Measurements from ENCODE around the gene ST3GAL5. TPM values are rescaled to one million over a fixed set of nuclear protein-coding genes. Genes with fewer than 3 reads are reported as not detected.

The ST3GAL5 gene
- polyA plus RNA-seq, 4 donors: 12.5 to 19.7 (median 13.0) TPM

- no peak for DNase-seq (ENCODE audit: low read depth in 4 of 4, low spot score in 3 of 4)
Observed at GRCh38 chr2:85793584-85793983, 95.2 kb downstream of the ST3GAL5 start.

DNA sequence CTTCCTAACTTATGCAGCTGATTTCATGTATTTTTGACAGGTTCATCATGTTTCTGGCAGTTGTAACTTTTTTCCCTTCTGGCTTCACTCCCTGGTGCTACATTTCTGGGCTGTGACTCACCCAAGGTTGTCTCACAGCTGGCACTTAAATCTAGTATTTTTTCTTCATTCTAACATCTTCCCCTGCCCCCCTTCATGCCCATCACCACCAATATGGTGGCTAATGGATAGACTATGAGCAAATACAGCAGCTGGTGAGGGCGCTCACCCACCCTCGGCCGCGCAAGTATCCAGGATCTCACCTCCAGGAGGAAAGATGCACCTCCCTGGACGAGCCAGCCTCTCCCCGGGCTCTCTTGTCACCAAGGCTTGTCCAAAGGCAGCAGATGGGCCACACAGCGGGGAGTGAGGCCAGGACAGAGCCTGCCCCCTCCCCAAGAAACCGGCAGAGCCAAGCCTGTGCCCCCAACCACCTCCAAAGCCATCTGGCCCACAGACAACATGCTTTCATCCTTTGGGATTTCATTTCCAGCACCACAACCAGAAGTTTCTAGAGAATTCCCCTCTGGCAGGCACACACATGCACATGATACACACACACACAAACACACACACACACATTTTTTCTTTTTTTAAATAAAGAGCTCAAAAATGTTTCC lies 95.9 kb downstream of the ST3GAL5 start:
- no peak for DNase-seq (ENCODE audit: low read depth in 4 of 4, low spot score in 3 of 4)

DNA sequence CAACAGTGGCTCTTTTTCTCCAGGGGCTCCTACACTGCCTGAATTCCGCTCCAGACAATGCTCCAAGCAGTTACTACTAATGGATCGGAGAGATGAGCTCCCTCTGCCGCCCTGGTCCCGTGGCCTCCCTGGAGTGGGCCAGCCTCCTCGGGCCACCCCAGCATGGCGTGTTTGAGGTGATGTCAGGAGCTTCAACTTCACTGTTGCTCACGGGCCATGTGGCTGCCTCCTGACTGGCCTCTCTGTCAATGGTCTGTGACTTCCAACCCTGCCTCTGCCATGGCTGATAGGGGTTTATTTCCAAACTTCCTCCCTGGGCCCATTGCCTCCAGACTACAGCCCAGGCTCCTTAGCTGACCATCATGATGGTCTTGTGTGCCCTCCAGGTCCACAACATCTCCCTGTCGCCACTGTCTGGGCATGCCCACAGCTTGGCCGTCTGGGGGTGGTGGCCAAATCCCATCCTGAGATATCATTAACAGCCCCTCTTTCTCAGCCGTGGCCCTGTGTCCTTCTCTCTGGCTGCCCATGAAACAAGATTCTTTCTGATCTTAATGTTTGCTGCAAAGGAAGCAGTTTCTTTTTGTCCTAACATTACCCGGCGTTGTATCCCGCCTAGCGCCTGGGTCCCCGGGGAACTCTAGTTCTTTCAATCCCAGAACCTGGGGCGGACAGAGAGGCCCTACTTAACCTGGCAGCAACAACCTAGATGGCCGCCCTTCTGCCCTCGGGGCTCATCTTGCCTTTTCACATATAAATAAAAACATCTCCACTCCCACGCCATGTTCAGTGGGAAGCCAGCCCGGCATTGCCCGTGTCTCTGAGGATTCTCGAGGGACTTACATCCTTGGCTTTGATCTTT lies 96.9 kb downstream of the ST3GAL5 start:
- no peak for DNase-seq (ENCODE audit: low read depth in 4 of 4, low spot score in 3 of 4)

DNA sequence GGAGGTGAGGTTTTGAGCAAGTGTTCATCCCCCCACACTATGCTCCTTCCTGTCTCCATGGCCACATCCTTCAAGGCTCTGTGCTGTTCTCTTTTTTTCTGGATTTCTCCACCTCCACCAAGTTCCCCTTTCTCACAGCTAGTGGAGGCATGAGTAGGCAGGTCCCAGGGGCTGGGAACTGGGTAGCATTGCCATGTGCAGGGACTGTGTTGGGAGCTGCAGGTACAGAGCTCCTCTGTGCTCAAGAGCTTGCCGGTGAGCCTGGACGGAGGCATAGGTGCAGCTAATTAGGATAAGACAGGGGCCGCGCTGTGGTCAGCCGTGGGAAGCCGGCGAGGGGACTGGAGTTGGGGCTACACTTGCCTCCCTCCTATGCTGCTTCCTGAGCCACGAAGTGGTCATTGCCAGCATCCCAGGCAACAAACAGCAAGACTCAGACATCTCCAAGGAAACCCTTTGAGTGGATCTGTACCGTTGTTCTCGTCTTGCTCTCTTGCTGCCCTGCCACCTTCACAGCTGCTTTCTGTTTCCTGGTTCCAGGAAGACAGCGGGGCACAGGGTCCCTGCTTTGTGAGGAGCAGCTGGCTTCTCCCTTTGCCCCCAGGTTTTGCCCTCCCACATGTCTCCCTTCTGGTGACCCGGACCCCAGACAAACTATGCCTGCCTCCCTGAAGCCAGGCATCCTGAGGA lies 98.1 kb downstream of the ST3GAL5 start:
- no peak for DNase-seq (ENCODE audit: low read depth in 4 of 4, low spot score in 3 of 4)

DNA sequence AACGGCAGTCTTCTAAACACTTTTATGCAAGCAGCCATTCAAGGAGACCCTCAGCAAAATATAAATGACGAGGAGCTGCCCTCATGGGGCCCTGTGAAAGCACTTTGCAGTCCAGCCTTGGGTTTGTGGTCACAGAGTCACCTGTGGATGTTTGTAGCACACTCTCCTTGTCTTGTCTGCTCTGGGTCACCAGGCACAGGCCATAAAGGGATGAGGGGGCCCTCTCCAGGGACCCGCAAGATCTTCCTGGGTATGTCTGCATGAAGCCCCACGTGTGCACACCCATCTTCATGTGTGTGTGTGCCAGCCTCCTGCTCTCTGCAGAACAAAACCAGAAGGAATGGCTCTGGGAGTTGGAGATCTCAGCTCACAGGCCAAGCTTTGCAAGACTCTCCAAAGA lies 98.8 kb downstream of the ST3GAL5 start:
- no peak for DNase-seq (ENCODE audit: low read depth in 4 of 4, low spot score in 3 of 4)

GRCh38 chr2:85789271-85789670 lies 99.5 kb downstream of the ST3GAL5 start:
- no peak for DNase-seq (ENCODE audit: low read depth in 4 of 4, low spot score in 3 of 4)

GRCh38 chr2:85788603-85789002 lies 100.2 kb downstream of the ST3GAL5 start:
- DNase-seq (ENCODE audit: low read depth in 4 of 4, low spot score in 3 of 4): no peak

DNA sequence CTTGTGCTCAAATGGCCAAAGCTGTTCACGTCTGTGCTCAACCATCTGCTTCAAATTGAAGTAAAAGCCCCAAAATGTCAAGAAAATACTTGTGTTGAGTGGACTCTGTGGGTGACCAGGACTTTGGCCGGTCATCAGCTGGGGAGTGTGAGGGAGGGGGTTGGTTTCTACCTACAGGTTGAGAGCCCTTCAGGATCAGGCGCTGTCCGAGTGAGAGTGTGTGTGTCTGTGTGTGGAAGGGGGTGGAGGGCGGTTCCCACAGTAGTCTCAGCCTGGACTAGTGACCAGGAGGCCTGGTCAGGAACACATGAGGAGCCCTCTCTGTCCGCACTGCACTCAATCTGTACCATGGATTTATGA lies 100.8 kb downstream of the ST3GAL5 start:
- no peak for DNase-seq (ENCODE audit: low read depth in 4 of 4, low spot score in 3 of 4)

DNA sequence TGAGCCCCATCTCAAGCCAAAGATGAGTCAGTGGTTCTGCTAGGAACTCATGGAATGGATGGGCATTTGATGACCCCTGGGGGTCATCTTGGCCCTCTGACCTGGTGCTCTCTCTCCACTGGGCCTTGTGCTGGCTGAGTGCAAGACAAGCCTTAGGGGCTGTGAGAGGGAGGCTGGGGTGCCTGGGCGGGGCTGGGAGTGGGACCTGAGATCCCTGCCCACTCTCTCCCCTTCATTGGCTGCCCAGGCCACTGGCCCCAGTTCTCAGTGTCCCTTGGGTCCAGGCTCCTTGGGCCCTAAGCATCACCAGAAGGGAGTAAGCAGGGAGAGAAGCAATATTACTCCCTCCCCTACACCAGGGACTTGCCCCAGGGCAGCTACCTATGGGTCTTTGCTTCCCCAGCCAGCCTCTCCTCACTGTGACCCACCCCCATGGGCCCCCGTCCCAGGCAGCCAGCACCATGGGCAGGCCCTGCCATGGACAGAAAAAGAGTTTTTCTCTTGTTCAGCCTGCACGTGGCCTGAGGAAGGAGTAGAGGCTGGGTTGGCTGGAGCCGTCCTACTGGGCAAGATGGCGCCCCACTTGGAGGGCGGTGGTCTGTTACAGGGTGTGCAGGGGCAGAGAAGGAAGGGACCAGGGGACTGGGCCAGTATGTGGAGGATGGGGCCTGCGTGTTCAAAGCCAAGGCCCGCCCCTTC lies 101.4 kb downstream of the ST3GAL5 start:
- DNase-seq (ENCODE audit: low read depth in 4 of 4, low spot score in 3 of 4): no peak

Other genes with a start within 250 kb of the ST3GAL5 start
- 1 to 10 TPM in 2 of 4 donors, under 1 TPM in 2; 0.05 to 3.4 (median 0.69) TPM for gene SFTPB, start 220.8 kb downstream of the ST3GAL5 start, polyA plus RNA-seq (ENCODE audit: insufficient read length in 4 of 4)
- gene GNLY, start 194.6 kb downstream of the ST3GAL5 start, polyA plus RNA-seq (ENCODE audit: insufficient read length in 4 of 4): 1 to 10 TPM in 1 of 4 donors, under 1 TPM in 3; 0.36 to 3.2 (median 0.49) TPM
- 10 to 100 TPM; 13.6 to 15.6 (median 14.5) TPM for gene ATOH8, start 135.0 kb downstream of the ST3GAL5 start, polyA plus RNA-seq (ENCODE audit: insufficient read length in 4 of 4)
- 10 to 100 TPM; 17.1 to 22.3 (median 19.1) TPM for gene POLR1A, start 216.9 kb upstream of the ST3GAL5 start, polyA plus RNA-seq (ENCODE audit: insufficient read length in 4 of 4)
- gene PTCD3, start 217.2 kb upstream of the ST3GAL5 start, polyA plus RNA-seq (ENCODE audit: insufficient read length in 4 of 4): 100 to 1,000 TPM; 105 to 147 (median 134) TPM

Measured in left renal pelvis (tissue), 4 donors.